K562 (cell line): ENCODE data around the gene CDC14A.

Source experiments
- HNRNPK ChIP-seq: fragments of 200-400 bp; formaldehyde crosslinking; IDR thresholded peaks from one replicate; pipeline ENCODE4 v1.6.1; 2018; ENCODE audit warnings: mild to moderate bottlenecking, low read depth, low read length; ENCODE audit not compliant: poor library complexity, severe bottlenecking
- MAZ ChIP-seq, 2 experiments: fragments of 450-650 bp in 1 of 2; sonication (generic) in 1 of 2; formaldehyde crosslinking; IDR thresholded peaks in 1 of 2; conservative IDR thresholded peaks in 1 of 2; 2 replicates each; pipeline versions ENCODE4 v1.4.0 to v1.5.0; 2020; ENCODE audit warnings: mild to moderate bottlenecking in 1 of 2, missing genetic modification reagents in 1 of 2
- MTA2 ChIP-seq: fragments of 450-650 bp; IDR thresholded peaks from 2 replicates; pipeline ENCODE4 v1.6.1; 2016; ENCODE audit warnings: low read depth
- TOE1 ChIP-seq, 2 experiments: fragments of 450-650 bp in 1 of 2; sonication (generic) in 1 of 2; formaldehyde crosslinking in 1 of 2; IDR thresholded peaks; 2 replicates each; pipeline versions ENCODE4 v1.7.1 to v1.8.0; 2016 to 2022; ENCODE audit warnings: borderline replicate concordance in 2 of 2, mild to moderate bottlenecking in 2 of 2, antibody characterized with exemption in 1 of 2, inconsistent platforms in 1 of 2, low read depth in 1 of 2, missing genetic modification reagents in 1 of 2, moderate library complexity in 1 of 2
- TF ChIP-seq, protein P1 (sequence below): sonication (generic); formaldehyde crosslinking; IDR thresholded peaks from 2 replicates; pipeline ENCODE4 v1.8.0; 2022; ENCODE audit warnings: mild to moderate bottlenecking, low read depth, missing genetic modification reagents
- TF ChIP-seq, protein P2 (sequence below), 2 experiments: fragments of 450-650 bp; IDR thresholded peaks; 2 replicates each; pipeline ENCODE4 v1.6.1; 2016; ENCODE audit warnings: mild to moderate bottlenecking in 2 of 2, borderline replicate concordance in 1 of 2, low read depth in 1 of 2, moderate library complexity in 1 of 2

DNA sequence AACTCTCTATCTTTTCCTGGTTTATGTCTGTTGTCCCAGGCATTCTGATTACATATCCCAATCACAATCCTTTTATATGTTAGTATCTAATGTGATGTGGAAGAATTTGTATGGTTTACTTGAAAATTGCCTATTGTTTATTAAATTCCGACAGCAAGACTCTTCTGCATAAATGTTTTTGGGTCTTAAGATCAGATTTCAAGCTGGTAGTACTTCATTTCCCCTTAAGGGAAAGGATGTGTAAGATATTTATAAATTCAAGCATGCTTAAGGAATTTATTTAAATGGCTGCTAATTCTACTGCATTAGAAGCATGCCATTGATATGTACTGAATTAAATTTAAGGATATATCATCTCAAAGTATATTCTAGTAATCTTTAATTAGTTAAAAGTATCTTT is 165.2 kb downstream of the CDC14A start:
- TF ChIP-seq MAZ (CRISPR knock-in tag; conservative IDR thresholded peaks at IDR 0.05 in 1 of 2, IDR thresholded peaks at IDR 0.05 in 1 of 2) (no peak), TOE1 (IDR thresholded peaks at IDR 0.05; ENCODE audit: borderline replicate concordance) (no peak), TOE1 (CRISPR knock-in tag; IDR thresholded peaks at IDR 0.05; ENCODE audit: borderline replicate concordance, low read depth) (no peak), HNRNPK (no peak), MTA2 (no peak)
- TF ChIP-seq, protein P1, sequence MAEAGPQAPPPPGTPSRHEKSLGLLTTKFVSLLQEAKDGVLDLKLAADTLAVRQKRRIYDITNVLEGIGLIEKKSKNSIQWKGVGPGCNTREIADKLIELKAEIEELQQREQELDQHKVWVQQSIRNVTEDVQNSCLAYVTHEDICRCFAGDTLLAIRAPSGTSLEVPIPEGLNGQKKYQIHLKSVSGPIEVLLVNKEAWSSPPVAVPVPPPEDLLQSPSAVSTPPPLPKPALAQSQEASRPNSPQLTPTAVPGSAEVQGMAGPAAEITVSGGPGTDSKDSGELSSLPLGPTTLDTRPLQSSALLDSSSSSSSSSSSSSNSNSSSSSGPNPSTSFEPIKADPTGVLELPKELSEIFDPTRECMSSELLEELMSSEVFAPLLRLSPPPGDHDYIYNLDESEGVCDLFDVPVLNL (CRISPR knock-in tag): no peak
- TF ChIP-seq, protein P2, sequence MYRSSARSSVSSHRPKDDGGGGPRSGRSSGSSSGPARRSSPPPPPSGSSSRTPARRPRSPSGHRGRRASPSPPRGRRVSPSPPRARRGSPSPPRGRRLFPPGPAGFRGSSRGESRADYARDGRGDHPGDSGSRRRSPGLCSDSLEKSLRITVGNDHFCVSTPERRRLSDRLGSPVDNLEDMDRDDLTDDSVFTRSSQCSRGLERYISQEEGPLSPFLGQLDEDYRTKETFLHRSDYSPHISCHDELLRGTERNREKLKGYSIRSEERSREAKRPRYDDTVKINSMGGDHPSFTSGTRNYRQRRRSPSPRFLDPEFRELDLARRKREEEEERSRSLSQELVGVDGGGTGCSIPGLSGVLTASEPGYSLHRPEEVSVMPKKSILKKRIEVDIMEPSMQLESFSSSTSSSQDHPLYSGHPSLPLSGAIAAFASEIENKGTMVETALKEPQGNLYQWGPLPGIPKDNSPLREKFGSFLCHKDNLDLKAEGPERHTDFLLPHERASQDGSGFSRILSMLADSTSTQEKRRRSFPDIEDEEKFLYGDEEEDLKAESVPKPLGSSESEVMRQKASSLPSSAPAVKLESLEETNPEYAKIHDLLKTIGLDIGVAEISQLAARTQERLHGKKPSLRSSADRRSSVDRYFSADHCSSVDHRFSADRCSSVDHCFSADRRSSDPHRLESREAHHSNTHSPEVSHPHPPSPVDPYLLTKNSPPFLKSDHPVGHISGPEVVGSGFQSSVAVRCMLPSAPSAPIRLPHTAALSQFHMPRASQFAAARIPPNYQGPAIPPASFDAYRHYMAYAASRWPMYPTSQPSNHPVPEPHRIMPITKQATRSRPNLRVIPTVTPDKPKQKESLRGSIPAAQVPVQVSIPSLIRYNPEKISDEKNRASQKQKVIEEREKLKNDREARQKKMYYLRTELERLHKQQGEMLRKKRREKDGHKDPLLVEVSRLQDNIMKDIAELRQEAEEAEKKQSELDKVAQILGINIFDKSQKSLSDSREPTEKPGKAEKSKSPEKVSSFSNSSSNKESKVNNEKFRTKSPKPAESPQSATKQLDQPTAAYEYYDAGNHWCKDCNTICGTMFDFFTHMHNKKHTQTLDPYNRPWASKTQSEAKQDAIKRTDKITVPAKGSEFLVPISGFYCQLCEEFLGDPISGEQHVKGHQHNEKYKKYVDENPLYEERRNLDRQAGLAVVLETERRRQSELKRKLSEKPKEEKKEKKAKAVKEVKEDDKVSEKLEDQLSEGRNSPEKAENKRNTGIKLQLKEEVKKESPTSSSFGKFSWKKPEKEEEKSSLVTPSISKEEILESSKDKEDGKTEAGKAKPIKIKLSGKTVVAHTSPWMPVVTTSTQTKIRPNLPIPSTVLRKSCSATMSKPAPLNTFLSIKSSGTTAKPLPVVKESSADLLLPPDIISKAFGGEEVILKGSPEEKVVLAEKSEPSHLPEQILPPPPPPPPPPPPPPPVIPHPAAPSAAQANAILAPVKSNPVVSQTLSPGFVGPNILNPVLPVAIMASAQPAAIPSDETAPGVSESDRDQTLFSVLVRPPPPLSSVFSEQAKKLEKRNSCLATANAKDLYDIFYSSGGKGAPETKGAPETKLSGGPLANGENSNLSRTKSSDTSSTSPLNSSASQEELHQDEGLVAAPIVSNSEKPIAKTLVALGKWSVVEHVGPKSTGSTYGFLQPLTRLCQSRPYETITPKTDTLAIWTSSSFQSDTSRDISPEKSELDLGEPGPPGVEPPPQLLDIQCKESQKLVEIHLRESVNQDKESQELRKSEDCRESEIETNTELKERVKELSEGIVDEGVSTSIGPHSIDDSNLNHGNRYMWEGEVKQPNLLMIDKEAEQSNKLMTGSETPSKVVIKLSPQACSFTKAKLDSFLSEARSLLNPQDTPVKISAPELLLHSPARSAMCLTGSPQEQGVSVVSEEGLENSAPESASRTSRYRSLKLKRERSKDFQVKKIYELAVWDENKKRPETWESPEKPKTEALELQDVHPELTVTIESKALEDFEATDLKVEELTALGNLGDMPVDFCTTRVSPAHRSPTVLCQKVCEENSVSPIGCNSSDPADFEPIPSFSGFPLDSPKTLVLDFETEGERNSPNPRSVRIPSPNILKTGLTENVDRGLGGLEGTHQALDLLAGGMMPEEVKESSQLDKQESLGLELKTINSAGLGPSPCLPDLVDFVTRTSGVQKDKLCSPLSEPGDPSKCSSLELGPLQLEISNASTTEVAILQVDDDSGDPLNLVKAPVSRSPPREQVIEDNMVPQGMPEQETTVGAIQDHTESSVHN (IDR thresholded peaks at IDR 0.05; ENCODE audit: borderline replicate concordance in 1 of 2, low read depth in 1 of 2): no peak
